GM18873 (cell line): Measurements from ENCODE around the gene HES6.

Source experiments
- ATAC-seq: cut with Tn5 transposase; IDR thresholded peaks from one replicate; pipeline ENCODE4 v1.9.1; 2021; ENCODE audit warnings: mild to moderate bottlenecking, moderate library complexity, moderate number of reproducible peaks; ENCODE audit not compliant: unreplicated experiment, low FRiP score

Gene HES6

GRCh38 chr2:238239863-238240756, at the start of gene HES6:
TSS of gene HES6 (minus strand) at chr2:238240038. CDS start at chr2:238239905, 133 bp downstream.
- peak; percentile 63 for ATAC-seq

- no peak for ATAC-seq
These were observed 49.7 kb upstream of the HES6 start for GRCh38 chr2:238289574-238289973.

GRCh38 chr2:238288650-238289573, 49.1 kb upstream of the HES6 start:
- peak; percentile 93 for ATAC-seq

GRCh38 chr2:238287737-238288649, 48.2 kb upstream of the HES6 start, which contains the start of gene PER2:
TSS of gene PER2 (minus strand) at chr2:238288610. CDS start at chr2:238277936, 10,674 bp downstream.
- ATAC-seq, result peak; percentile 15

GRCh38 chr2:238286987-238287736, 47.3 kb upstream of the HES6 start:
- ATAC-seq, result no peak

GRCh38 chr2:238286551-238286950, 46.7 kb upstream of the HES6 start:
- no peak for ATAC-seq

- ATAC-seq, result no peak
These were observed 46.3 kb upstream of the HES6 start for GRCh38 chr2:238286095-238286494.

GRCh38 chr2:238285653-238286082, 45.8 kb upstream of the HES6 start:
- no peak for ATAC-seq

- ATAC-seq, result no peak
These were observed 45.1 kb upstream of the HES6 start for GRCh38 chr2:238284802-238285515.

- ATAC-seq, result no peak
These were observed 43.3 kb upstream of the HES6 start for GRCh38 chr2:238282861-238283738.

GRCh38 chr2:238281826-238282480, 42.1 kb upstream of the HES6 start:
- ATAC-seq, result no peak

GRCh38 chr2:238280083-238280825, 40.4 kb upstream of the HES6 start:
- no peak for ATAC-seq

- no peak for ATAC-seq
These were observed 39.5 kb upstream of the HES6 start for GRCh38 chr2:238279324-238279682.

- no peak for ATAC-seq
These were observed 38.9 kb upstream of the HES6 start for GRCh38 chr2:238278626-238279323.

- no peak for ATAC-seq
These were observed 37.9 kb upstream of the HES6 start for GRCh38 chr2:238277695-238278094.
